Measurements from ENCODE around the gene UBQLN4. TPM values are rescaled to one million over a fixed set of nuclear protein-coding genes. Genes with fewer than 3 reads are reported as not detected.

Gene UBQLN4
- total and polyA plus RNA-seq, 2 donors (not counting 3 experiments of a cell fraction or from before 2014, with no cell fraction given), result 50.5 to 50.8 TPM

DNA sequence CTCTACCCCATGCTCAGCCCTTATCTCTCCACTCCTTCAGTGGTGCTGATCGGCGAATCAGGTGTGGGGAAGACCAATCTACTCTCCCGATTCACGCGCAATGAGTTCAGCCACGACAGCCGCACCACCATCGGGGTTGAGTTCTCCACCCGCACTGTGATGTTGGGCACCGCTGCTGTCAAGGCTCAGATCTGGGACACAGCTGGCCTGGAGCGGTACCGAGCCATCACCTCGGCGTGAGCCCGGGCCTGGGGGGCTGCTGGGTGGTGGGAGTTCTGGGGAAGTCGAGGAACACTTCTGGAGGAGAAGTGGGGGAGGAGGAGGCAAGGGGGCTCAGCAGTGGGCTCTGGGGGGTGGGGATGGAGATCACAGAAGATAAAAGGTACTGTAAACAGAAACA, 12.3 kb upstream of the UBQLN4 start:
- dilution Hi-C loops (cut with MboI; ENCODE audit: extremely low pct_ligation_motif_present, low sequenced_read_pairs) (no loop called here), intact Hi-C loops (cut with micrococcal nuclease) (loop anchor here (1.0 kb wide), 3 partner anchors 40 to 128 kb away; no protein-coding TSS in a partner anchor)
- H3K27me3 ChIP-seq (ENCODE audit: control insufficient read depth in 2 of 2, insufficient read depth in 2 of 2, low read length in 2 of 2), result no peaks in the 10 kb centered on the region
- H3K9ac ChIP-seq (replicated peaks; ENCODE audit: extremely low read depth, insufficient read depth, low read length), result no peak overlapping the region
- peaks cover 6% of the 10 kb centered on the region for H3K4me1 ChIP-seq (ENCODE audit: control insufficient read depth, extremely low read depth, insufficient read depth, low read length)
- H2AFZ ChIP-seq (ENCODE audit: low read depth, low read length), result no peak overlapping the region
- H3K79me2 ChIP-seq (ENCODE audit: control insufficient read depth, insufficient read depth, low read length), result no peaks in the 10 kb centered on the region
- no peaks in the 10 kb centered on the region for H3K9me3 ChIP-seq (replicated peaks; ENCODE audit: control insufficient read depth, insufficient read depth, low read length)
- no peaks in the 10 kb centered on the region for H3K36me3 ChIP-seq (ENCODE audit: control insufficient read depth in 2 of 2, extremely low read depth in 1 of 2, insufficient read depth in 2 of 2, low read length in 2 of 2)
- ChIA-PET POLR2A (no interaction called here), CTCF (interaction anchor here (0.6 to 4.1 kb wide), 30 partner anchors 8 to 159 kb away, joined by 3 to 92 read pairs (median 9); partner anchors contain the start of genes ARHGEF2, KHDC4, RXFP4 and SSR2)
- H3K4me3 ChIP-seq (replicated peaks in 1 of 3; ENCODE audit: insufficient read depth in 1 of 3, low read depth in 1 of 3, low read length in 3 of 3), result no peak overlapping the region
- TF ChIP-seq FOS (IDR thresholded peaks at IDR 0.05; ENCODE audit: borderline replicate concordance, insufficient read depth, low read length) (no peak), POLR2A (IDR thresholded peaks at IDR 0.05; ENCODE audit: low read depth, low read length) (no peak), MYC (IDR thresholded peaks at IDR 0.05; ENCODE audit: low read depth, low read length) (no peak), EZH2 (IDR thresholded peaks at IDR 0.05; ENCODE audit: borderline replicate concordance, low read depth, low read length, severe bottlenecking) (no peak), JUN (IDR thresholded peaks at IDR 0.05; ENCODE audit: borderline replicate concordance, insufficient read depth, insufficient read length, low read depth) (no peak), POLR2AphosphoS5 (IDR thresholded peaks at IDR 0.05; ENCODE audit: insufficient read depth, low read depth, low read length) (no peak), GATA2 (IDR thresholded peaks at IDR 0.05; ENCODE audit: insufficient read depth, insufficient read length, low read depth, low read length) (no peak)
- TF ChIP-seq, protein P1, sequence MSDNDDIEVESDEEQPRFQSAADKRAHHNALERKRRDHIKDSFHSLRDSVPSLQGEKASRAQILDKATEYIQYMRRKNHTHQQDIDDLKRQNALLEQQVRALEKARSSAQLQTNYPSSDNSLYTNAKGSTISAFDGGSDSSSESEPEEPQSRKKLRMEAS (IDR thresholded peaks at IDR 0.05; ENCODE audit: insufficient read depth, insufficient read length), result no peak
- TF ChIP-seq, protein P2, sequence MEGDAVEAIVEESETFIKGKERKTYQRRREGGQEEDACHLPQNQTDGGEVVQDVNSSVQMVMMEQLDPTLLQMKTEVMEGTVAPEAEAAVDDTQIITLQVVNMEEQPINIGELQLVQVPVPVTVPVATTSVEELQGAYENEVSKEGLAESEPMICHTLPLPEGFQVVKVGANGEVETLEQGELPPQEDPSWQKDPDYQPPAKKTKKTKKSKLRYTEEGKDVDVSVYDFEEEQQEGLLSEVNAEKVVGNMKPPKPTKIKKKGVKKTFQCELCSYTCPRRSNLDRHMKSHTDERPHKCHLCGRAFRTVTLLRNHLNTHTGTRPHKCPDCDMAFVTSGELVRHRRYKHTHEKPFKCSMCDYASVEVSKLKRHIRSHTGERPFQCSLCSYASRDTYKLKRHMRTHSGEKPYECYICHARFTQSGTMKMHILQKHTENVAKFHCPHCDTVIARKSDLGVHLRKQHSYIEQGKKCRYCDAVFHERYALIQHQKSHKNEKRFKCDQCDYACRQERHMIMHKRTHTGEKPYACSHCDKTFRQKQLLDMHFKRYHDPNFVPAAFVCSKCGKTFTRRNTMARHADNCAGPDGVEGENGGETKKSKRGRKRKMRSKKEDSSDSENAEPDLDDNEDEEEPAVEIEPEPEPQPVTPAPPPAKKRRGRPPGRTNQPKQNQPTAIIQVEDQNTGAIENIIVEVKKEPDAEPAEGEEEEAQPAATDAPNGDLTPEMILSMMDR (IDR thresholded peaks at IDR 0.05; ENCODE audit: extremely low read depth in 1 of 2, insufficient read depth in 1 of 2, low read depth in 1 of 2, low read length in 2 of 2), result no peak
- FAIRE-seq (no peak), DNase-seq (ENCODE audit: low read depth, low spot score) (no peak)
- no TSS peak for BruUV-seq (replicated peaks)
- no peaks in the 10 kb centered on the region for H4K20me1 ChIP-seq (replicated peaks; ENCODE audit: control insufficient read depth, extremely low read depth, insufficient read depth, low read length)
- H3K9me1 ChIP-seq (replicated peaks; ENCODE audit: control insufficient read depth, extremely low read depth, insufficient read depth, low read length), result no peaks in the 10 kb centered on the region
- no peak overlapping the region for H3K4me2 ChIP-seq (ENCODE audit: insufficient read depth, low read length)
- H3K27ac ChIP-seq (ENCODE audit: insufficient read depth, low read depth, low read length), result no peak overlapping the region

Data from endothelial cell of umbilical vein (primary cell).